GM23338 (cell line): ENCODE results near the gene LY6G6D. TPM values are rescaled to one million over a fixed set of nuclear protein-coding genes. Genes with fewer than 3 reads are reported as not detected.

Experiments
- ATAC-seq: fragments of 200-7000 bp; cut with Tn5 transposase; 3 replicates; pipeline ENCODE4 v1.9.1; 2020
- DNase-seq: peaks from one replicate; pipeline ENCODE4 v3.0.0-alpha.2; 2015; ENCODE audit warnings: low spot score
- H2AFZ ChIP-seq: fragments of 200-600 bp; sonication (generic); 2 replicates; pipeline ENCODE4 v1.8.0; 2016; ENCODE audit warnings: antibody characterized with exemption, mild to moderate bottlenecking, moderate library complexity
- H3F3A ChIP-seq: fragments of 200-600 bp; sonication (generic); replicated peaks from 2 replicates; pipeline ENCODE4 v1.8.0; 2017; ENCODE audit warnings: antibody characterized with exemption, mixed run types, low read depth
- H3K27ac ChIP-seq: fragments of 200-600 bp; sonication (generic); 2 replicates; pipeline ENCODE4 v1.6.1; 2016; ENCODE audit warnings: low read depth
- H3K27me3 ChIP-seq: fragments of 200-600 bp; sonication (generic); 2 replicates; pipeline ENCODE4 v1.8.0; 2016; ENCODE audit warnings: mild to moderate bottlenecking, mixed run types, moderate library complexity; ENCODE audit not compliant: insufficient read depth
- H3K36me3 ChIP-seq: fragments of 200-600 bp; sonication (generic); 2 replicates; pipeline ENCODE4 v1.8.0; 2016; ENCODE audit warnings: mild to moderate bottlenecking; ENCODE audit not compliant: insufficient read depth
- H3K4me1 ChIP-seq: fragments of 200-600 bp; sonication (generic); 2 replicates; pipeline ENCODE4 v1.8.0; 2016; ENCODE audit warnings: mild to moderate bottlenecking, moderate library complexity; ENCODE audit not compliant: insufficient read depth
- H3K4me2 ChIP-seq: fragments of 200-600 bp; sonication (generic); 2 replicates; pipeline ENCODE4 v1.7.1; 2017; ENCODE audit warnings: mixed run types
- H3K4me3 ChIP-seq: fragments of 200-600 bp; sonication (generic); 2 replicates; pipeline ENCODE4 v1.6.1; 2016; ENCODE audit warnings: mixed run types
- H3K79me2 ChIP-seq: fragments of 200-600 bp; sonication (generic); replicated peaks from 2 replicates; pipeline ENCODE4 v1.8.0; 2017; ENCODE audit warnings: mild to moderate bottlenecking; ENCODE audit not compliant: insufficient read depth
- H3K9me2 ChIP-seq: fragments of 200-600 bp; sonication (generic); 2 replicates; pipeline ENCODE4 v1.8.0; 2017; ENCODE audit not compliant: insufficient read depth
- H4K20me1 ChIP-seq: fragments of 200-600 bp; sonication (generic); replicated peaks from 2 replicates; pipeline ENCODE4 v1.8.0; 2017; ENCODE audit warnings: mild to moderate bottlenecking; ENCODE audit not compliant: insufficient read depth
- H3K27ac Mint-ChIP-seq: 2 replicates; pipeline ENCODE4 v1.8.0; 2020; ENCODE audit warnings: inconsistent platforms, mild to moderate bottlenecking, moderate library complexity, mixed read lengths
- H3K27me3 Mint-ChIP-seq: 3 replicates; pipeline ENCODE4 v1.8.0; 2022; ENCODE audit warnings: low read depth, mild to moderate bottlenecking, moderate library complexity, mixed read lengths, inconsistent platforms; ENCODE audit not compliant: insufficient read depth, poor library complexity
- H3K36me3 Mint-ChIP-seq: 3 replicates; pipeline ENCODE4 v1.8.0; 2021; ENCODE audit warnings: low read depth, mild to moderate bottlenecking, inconsistent platforms, moderate library complexity, mixed read lengths
- H3K4me1 Mint-ChIP-seq: 3 replicates; pipeline ENCODE4 v1.8.0; 2020; ENCODE audit warnings: mild to moderate bottlenecking, inconsistent platforms, mixed read lengths
- H3K4me3 Mint-ChIP-seq: 3 replicates; pipeline ENCODE4 v1.8.0; 2021; ENCODE audit warnings: moderate library complexity, mild to moderate bottlenecking, inconsistent platforms, mixed read lengths
- H3K9me3 Mint-ChIP-seq: 3 replicates; pipeline ENCODE4 v1.8.0; 2020; ENCODE audit warnings: moderate library complexity, mild to moderate bottlenecking, inconsistent platforms, mixed read lengths
- CTCF ChIP-seq, 2 experiments: fragments of 200-600 bp in 1 of 2; sonication (generic) in 1 of 2; conservative IDR thresholded peaks; 2 replicates each; pipeline versions ENCODE4 v1.5.1 to v1.6.1; 2016 to 2017; ENCODE audit warnings: antibody characterized with exemption in 2 of 2, low read depth in 2 of 2, mild to moderate bottlenecking in 2 of 2, moderate library complexity in 1 of 2
- EZH2 ChIP-seq: fragments of 200-600 bp; sonication (generic); IDR thresholded peaks from one replicate; pipeline ENCODE4 v1.8.0; 2017; ENCODE audit warnings: antibody characterized with exemption, mild to moderate bottlenecking, low read depth; ENCODE audit not compliant: unreplicated experiment
- JUNB ChIP-seq: IDR thresholded peaks from one replicate; pipeline ENCODE4 v1.6.1; 2016; ENCODE audit warnings: antibody characterized with exemption; ENCODE audit not compliant: unreplicated experiment
- REST ChIP-seq: IDR thresholded peaks from one replicate; pipeline ENCODE4 v1.6.1; 2018; ENCODE audit warnings: antibody characterized with exemption; ENCODE audit not compliant: unreplicated experiment
- ZNF114 ChIP-seq: fragments of 250-450 bp; sonication (Bioruptor Pico); IDR thresholded peaks from 2 replicates; pipeline ENCODE4 v1.5.0; 2020; ENCODE audit warnings: mild to moderate bottlenecking, moderate library complexity
- polyA plus RNA-seq: library from polyadenylated mRNA; unstranded; fragments of >200 nt; fragmentation: Nextera tagmentation; extraction: Ambion mirVana; gene quantifications from 2 replicates; pipeline ENCODE4 v1.2.1, GENCODE V29; 2016
- total RNA-seq: library from RNA; depleted of rRNA; stranded (reverse); fragments of >200 nt; shearing (Covaris generic); gene quantifications from 2 replicates; pipeline ENCODE4 v1.2.3, GENCODE V29; 2014

The LY6G6D gene
- total and polyA plus RNA-seq, 2 experiments from 2014 or later: not detected

DNA sequence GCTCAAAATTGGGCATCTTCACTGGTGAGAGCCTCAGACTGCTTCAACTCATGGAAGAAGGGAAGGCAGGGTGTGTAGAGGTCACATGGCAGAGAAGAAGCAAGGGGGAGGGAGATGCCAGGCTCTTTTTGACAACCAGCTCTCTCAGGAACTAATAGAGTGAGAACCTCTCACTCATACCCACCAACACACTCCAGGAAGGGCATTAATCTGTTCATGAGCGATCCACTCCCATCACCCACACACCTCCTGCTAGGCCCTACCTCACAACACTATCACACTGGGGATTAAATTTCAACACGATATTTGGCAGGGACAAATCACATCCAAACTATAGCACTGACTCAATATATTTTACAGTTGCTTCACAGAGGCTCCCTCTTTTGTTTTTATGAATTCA lies 26.7 kb downstream of the LY6G6D start:
- peaks cover 43% of the 10 kb centered on the region for H3K4me1 Mint-ChIP-seq

DNA sequence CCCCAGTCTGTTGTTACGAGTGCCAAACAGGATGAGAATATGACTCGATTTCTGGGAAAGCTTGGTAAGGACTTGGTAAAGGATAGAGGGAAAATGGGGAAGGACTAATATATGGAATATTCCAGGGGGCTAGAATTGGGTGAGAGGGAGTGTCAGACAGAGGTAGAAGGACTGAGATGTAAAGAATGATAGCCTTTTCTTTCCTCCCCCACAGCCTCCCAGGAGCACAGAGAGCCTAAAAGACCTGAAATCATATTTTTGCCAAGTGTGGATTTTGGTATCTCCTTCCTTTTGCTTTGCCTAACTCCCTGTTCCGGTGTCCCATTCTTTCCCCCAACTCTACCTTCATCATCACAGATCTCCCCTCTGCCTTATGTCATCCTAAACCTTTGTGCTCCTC lies 27.7 kb downstream of the LY6G6D start:
- no peaks in the 10 kb centered on the region for H3K27me3 ChIP-seq
- no peak for ATAC-seq
- peaks cover 4% of the 10 kb centered on the region; the same call in 1 of the 2 replicates for H3K36me3 ChIP-seq
- Mint-ChIP-seq H3K27me3 (peaks cover 16% of the 10 kb centered on the region), H3K9me3 (no peaks in the 10 kb centered on the region; the same call in 2 of the 3 replicates), H3K4me1 (peaks cover 32% of the 10 kb centered on the region), H3K36me3 (peaks cover 24% of the 10 kb centered on the region), H3K27ac (no peak overlapping the region), H3K4me3 (no peak overlapping the region)
- peaks cover 22% of the 10 kb centered on the region for H3K4me1 ChIP-seq
- no peak for DNase-seq
- H3K4me3 ChIP-seq: no peak overlapping the region
- no peaks in the 10 kb centered on the region for H4K20me1 ChIP-seq
- no peak overlapping the region for H3K4me2 ChIP-seq
- no peaks in the 10 kb centered on the region for H3K79me2 ChIP-seq
- no peak for TF ChIP-seq EZH2
- TF ChIP-seq ZNF114: no peak
- peaks cover 5% of the 10 kb centered on the region for H3F3A ChIP-seq
- no peaks in the 10 kb centered on the region for H3K9me2 ChIP-seq
- H3K27ac ChIP-seq: no peak overlapping the region
- no peak overlapping the region for H2AFZ ChIP-seq

More for the DNA sequence above, 26.7 kb downstream of the LY6G6D start:
- no peak overlapping the region for H2AFZ ChIP-seq
- no peaks in the 10 kb centered on the region for H4K20me1 ChIP-seq
- no peak for DNase-seq
- Mint-ChIP-seq H3K9me3 (no peaks in the 10 kb centered on the region; the same call in 2 of the 3 replicates), H3K27me3 (peaks cover 22% of the 10 kb centered on the region), H3K27ac (no peak overlapping the region), H3K36me3 (peaks cover 17% of the 10 kb centered on the region), H3K4me3 (no peak overlapping the region)
- H3K4me1 ChIP-seq: peaks cover 33% of the 10 kb centered on the region
- H3F3A ChIP-seq: peaks cover 12% of the 10 kb centered on the region
- H3K27ac ChIP-seq: no peak overlapping the region
- H3K79me2 ChIP-seq: no peaks in the 10 kb centered on the region; the same call in 1 of the 2 replicates
- no peak overlapping the region for H3K4me3 ChIP-seq
- H3K27me3 ChIP-seq: no peaks in the 10 kb centered on the region
- ATAC-seq: no peak
- no peaks in the 10 kb centered on the region for H3K9me2 ChIP-seq
- no peak overlapping the region for H3K4me2 ChIP-seq
- H3K36me3 ChIP-seq: peaks cover 4% of the 10 kb centered on the region; the same call in 1 of the 2 replicates
- no peak for TF ChIP-seq JUNB

DNA sequence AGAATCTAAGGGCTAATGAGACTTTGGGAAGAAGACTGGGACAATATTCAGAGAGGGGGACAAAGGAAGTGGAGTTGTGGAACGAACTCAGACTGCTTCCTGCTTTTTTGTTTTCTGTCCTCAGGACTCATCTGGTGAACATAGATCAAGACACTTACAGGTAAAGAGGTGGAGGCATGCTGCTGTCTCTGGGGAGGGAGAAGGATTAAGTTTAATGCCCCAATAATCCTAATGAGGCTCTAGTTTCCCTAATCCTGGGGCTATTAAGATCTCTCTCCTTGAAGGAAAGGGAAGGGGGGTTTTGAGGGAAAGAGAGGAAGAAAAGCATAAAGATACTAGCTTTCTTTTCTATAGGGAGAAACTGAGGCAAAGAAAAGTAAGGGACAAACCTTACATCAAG lies 29.3 kb downstream of the LY6G6D start:
- H3K9me2 ChIP-seq: no peaks in the 10 kb centered on the region
- no peak overlapping the region for H3K4me2 ChIP-seq
- H4K20me1 ChIP-seq: no peaks in the 10 kb centered on the region
- Mint-ChIP-seq H3K27me3 (peaks cover 15% of the 10 kb centered on the region), H3K27ac (no peak overlapping the region; the same call in 1 of the 2 replicates), H3K36me3 (peaks cover 31% of the 10 kb centered on the region), H3K4me1 (peaks cover 17% of the 10 kb centered on the region), H3K4me3 (no peak overlapping the region), H3K9me3 (no peaks in the 10 kb centered on the region; the same call in 2 of the 3 replicates)
- H2AFZ ChIP-seq: no peak overlapping the region
- H3F3A ChIP-seq: no peaks in the 10 kb centered on the region
- H3K79me2 ChIP-seq: no peaks in the 10 kb centered on the region
- peak overlapping the region; percentile 66; the same call in 1 of the 2 replicates for H3K27ac ChIP-seq
- ATAC-seq (no peak), DNase-seq (no peak)
- H3K4me3 ChIP-seq: no peak overlapping the region
- H3K4me1 ChIP-seq: peaks cover 7% of the 10 kb centered on the region
- no peaks in the 10 kb centered on the region for H3K27me3 ChIP-seq
- H3K36me3 ChIP-seq: peaks cover 4% of the 10 kb centered on the region; the same call in 1 of the 2 replicates
- TF ChIP-seq JUNB: no peak
- no peak for TF ChIP-seq REST
- no peak for TF ChIP-seq CTCF (conservative IDR thresholded peaks at IDR 0.05; ENCODE audit: low read depth in 2 of 2)
